Skin epidermis (tissue), 12 donors: ENCODE results near the gene CASP8AP2.
"Not testable (repeated sequence)": the region's sequence is repeated elsewhere in the genome, so short reads cannot be mapped to it uniquely, and the experiment has no call there.

Source experiments
- H3K27ac ChIP-seq, 21 experiments: fragments of 200-600 bp; sonication (generic) in 11 of 21; one replicate each; pipeline ENCODE4 v1.5.0; 2020; ENCODE audit warnings: mild to moderate bottlenecking in 3 of 21, inconsistent platforms in 2 of 21, moderate library complexity in 2 of 21
- H3K4me3 ChIP-seq, 7 experiments: fragments of 200-600 bp; sonication (generic) in 2 of 7; one replicate each; pipeline ENCODE4 v1.5.0; 2020; ENCODE audit warnings: inconsistent platforms in 2 of 7, mild to moderate bottlenecking in 2 of 7, moderate library complexity in 1 of 7

Gene CASP8AP2

DNA sequence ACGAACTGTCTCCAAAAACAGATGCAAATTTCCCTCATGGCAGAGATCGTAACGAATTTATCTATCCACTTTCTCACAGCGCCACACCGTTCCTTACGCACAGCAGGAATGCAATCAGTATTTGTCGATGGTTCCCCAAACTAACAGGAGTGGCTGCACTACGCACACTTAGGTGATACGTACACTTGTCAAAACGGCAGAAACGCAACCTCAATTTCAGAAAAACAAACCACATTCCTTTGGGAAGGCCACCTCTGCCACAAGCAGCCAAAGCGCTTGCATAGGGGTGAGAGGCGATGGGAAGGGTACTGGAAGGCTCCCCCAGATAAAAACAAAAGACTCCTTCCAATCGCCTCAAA lies 10.7 kb upstream of the CASP8AP2 start:
- peak overlapping the region; percentile 63 to 92 (median 79) for H3K4me3 ChIP-seq
- H3K27ac ChIP-seq, result peak overlapping the region; percentile 6 to 97 (median 87)

DNA sequence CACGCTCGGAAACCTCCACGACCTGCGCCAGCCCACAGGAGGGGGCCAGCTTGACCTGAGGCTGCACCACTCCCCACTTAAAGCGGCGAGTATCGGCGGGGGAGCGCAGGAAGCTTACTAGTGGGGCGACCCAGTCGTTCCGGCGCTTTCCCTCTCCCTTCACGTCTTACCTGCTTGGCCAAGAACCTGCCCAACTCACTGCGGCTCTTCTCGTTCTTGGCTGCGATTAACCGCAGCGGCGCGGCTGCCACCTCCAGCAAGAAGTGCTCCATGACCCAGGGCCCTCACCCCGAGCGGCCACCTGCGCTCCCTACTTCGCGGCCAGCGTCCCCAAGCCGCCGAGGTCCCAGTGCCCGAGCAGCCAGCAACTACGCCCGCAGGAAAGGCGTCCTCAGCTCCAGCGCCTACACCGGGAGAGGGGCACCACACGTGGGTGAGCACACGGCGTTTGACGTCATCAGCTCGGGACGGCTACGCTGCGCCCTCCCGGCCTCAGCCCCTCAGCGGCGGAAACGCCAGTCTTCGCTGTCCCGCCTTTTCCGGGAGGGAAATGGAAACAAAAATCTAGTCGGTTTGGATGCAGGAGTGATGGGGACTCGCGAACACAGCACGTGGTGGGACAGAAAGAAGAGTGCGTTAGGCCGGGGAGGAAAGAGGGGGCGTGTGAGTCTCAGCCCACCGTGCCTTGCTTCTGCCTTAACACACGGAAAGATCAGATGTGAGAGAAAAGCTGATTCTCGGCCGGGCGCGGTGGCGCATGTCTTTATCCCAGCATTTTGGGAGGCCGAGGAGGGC lies 10.1 kb upstream of the CASP8AP2 start, which contains the start of gene MDN1:
TSS of gene MDN1 (minus strand) at position 459 of the 795 bp plus-strand sequence. CDS start at position 272, 187 bp downstream.
- peak within 1 kb of the TSS; percentile 6 to 97 (median 87) for H3K27ac ChIP-seq

DNA sequence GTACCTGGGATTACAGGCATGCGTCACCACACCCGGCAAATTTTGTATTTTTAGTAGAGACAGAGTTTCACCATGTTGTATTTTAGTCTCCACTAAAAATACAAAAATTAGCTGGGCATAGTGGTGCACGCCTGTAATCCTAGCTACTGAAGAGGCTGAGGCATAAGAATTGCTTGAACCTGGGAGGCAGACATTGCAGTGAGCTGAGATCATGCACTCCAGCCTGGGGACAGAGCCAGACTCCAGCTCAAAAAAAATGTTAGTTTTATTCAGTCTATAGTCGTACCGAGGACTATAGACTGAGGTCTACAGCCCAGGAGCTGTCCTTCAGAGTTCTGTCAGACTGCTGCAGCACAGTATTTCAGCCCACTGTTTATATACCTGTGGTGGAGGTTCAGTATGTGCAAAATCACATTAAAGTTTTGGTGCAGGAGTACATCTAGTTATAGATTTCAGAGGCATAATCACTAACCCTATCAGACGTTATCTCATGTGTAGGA lies 3.6 kb upstream of the CASP8AP2 start:
- no peak overlapping the region for H3K4me3 ChIP-seq
- H3K27ac ChIP-seq, result no peak overlapping the region

More for the DNA sequence above, 10.1 kb upstream of the CASP8AP2 start, which contains the start of gene MDN1:
- H3K4me3 ChIP-seq, result peak within 1 kb of the TSS; percentile 63 to 92 (median 79)

DNA sequence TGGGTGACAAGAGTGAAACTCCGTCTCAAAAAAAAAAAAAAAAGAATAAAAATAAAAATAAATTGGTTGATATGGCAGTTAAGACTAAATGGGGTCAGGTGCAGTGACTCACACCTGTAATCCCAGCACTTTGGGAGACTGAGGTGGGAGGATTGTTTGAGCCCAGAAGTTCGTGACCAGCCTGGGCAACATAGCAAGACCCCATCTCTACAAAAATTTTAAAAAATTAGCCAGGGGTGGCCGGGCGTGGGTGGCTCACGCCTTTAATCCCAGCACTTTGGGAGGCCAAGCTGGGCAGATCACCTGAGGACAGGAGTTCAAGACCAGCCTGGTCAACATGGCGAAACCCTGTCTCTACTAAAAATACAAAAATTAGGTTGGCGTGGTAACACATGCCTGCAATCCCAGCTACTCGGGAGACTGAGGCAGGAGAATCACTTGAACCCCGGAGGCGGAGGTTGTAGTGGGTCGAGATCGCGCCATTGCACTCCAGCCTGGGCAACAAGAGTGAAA lies 1.1 kb upstream of the CASP8AP2 start:
- peak overlapping the region; percentile 59 to 95 (median 86) for H3K4me3 ChIP-seq
- H3K27ac ChIP-seq, result peak overlapping the region in 20 of 21 experiments; percentile 39 to 92 (median 82)

DNA sequence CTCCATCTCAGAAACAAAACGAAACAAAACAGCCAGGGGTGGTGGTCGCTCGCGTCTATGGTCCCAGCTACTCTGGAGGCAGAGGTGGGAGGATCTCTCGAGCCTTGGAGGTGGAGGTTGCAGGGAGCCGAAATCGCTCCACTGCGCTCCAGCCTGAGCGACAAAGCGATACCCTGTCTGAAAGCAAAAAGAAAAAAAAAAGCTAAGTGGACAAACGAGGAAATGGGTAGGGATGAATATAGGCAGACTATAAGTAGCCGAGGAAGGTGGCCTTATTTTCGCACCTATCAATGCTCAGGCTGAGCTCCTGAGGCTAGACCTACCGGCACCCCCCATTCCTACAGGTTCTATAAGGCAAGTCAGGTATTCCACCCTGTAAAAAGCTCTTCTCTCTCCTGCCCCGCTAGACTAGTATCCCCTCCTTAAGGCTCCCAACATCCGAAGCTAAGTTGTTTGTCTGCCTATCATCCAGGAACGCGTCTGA lies 650 bp upstream of the CASP8AP2 start:
- H3K27ac ChIP-seq, result peak overlapping the region in 20 of 21 experiments; percentile 39 to 92 (median 82)
- peak overlapping the region; percentile 59 to 95 (median 86) for H3K4me3 ChIP-seq

DNA sequence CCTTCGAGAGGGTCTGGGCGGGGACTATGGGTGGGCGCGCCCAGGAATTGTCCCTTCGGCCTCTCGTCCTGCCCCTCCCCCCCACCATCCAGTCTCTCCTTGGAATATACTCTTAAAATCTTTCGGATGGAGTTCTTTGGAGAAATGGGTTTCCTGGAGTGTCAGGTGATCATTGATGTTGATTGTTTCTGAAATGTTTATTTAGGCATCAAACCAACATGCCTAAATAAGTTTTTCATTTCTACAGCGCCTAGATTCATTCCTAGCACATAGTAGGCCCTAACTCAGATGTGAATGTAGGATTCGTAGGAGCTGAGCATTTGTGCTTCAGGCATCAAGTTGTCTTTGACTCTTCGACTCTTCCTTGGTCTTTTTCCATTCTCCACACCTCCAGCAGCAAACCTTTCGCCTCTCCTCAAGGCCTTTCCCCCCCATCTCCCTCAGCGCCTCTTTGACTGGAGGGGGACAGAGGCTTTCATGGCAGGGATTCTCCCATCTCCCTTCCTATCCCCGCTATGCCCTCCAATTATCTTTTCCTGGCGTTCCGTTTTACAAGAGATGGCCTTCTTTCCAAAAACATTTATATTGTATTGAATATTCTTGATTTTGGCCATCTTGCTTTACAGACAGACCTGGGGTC lies 610 bp downstream of the CASP8AP2 start:
- H3K4me3 ChIP-seq, result peak overlapping the region; percentile 59 to 95 (median 86)
- peak overlapping the region in 20 of 21 experiments; percentile 66 to 92 (median 83) for H3K27ac ChIP-seq

DNA sequence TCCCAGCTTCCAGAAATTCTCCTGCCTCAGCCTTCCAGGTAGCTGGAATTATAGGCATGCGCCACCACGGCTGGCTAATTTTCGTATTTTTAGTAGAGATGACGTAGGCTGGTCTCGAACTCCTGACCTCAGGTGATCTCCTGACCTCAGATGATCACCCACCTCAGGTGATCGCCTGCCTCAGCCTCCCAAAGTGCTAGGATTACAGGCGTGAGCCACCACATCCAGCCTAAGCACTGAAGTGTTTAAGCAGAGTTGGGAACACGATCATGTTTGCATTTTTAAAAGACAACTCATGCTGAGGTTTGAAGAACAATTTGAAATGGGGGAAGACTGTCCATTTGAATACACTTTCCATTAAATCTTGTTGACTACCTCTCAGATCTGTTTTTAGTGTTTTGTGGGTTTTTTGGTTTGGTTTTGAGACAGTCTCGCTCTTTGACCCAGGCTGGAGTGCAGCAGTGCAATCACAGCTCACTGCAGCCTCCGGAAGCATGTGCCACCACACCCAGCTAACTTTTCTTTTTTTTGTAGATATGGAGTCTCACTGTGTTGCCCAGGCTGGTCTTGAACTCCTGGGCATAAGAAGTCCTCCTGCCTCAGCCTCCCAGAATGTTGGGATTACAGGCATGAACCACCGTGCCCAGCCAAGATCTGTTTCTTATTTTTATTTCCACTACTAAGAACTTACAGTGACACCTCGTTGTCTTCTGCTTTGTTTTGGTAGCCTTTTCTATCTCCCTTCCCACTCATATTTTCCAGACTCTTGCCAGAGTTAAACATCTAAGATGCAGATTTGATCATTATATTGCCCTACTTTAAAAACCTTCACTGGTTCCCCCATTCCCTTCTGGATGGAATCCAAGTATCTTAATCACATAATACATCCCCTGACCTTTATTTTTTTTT lies 5.5 kb downstream of the CASP8AP2 start:
- Histone ChIP-seq H3K4me3 (no peak overlapping the region), H3K27ac (peak overlapping the region in 2 of 21 experiments; percentile 43 to 50)

DNA sequence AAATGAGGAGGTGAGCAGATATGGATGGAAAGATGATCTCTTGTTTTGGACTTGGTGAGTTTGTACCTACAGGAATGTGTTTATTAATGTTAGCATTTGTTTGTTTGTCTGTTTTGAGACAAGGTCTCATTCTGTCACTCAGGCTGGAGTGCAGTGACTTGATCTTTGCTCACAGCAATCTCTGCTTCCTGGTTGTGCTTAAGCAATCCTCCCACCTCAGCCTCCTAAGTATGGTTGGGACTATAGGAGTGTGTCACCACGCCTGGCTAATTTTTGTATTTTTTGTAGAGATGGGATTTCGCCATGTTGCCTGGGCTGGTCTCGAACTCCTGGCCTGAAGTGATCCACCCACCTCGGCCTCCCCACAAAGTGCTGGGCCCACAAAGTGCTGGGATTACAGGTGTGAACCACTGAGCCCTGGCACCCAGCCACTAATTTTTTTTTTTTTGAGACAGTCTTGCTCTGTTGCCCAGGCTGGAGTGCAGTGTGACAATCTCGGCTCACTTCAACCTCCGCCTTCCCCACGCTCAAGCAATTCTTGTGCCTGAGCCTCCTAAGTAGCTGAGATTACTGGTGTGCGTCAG lies 7.1 kb downstream of the CASP8AP2 start:
- H3K27ac ChIP-seq, result no peak overlapping the region
- no peak overlapping the region for H3K4me3 ChIP-seq

DNA sequence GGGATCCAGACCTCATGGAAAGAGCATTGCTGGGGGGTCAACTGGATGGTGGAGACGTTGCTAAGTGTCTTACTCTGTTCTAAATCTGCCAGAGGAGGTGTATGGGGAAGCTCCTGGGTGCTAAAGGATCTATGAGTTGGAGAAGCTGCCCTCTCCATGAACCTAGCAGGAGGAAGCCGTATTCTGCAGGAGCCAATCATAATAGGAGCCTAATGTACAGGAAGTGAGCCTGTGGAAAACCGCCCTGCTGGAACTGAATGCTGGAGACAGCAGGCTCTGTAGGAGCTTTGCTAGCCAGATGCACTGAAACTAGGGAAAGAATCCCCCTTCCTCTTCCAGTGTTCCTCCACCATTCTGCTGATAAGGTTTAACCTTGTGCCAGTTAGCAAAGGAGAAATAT lies 10.9 kb downstream of the CASP8AP2 start:
- Histone ChIP-seq H3K4me3 (no peak overlapping the region), H3K27ac (no peak overlapping the region)

DNA sequence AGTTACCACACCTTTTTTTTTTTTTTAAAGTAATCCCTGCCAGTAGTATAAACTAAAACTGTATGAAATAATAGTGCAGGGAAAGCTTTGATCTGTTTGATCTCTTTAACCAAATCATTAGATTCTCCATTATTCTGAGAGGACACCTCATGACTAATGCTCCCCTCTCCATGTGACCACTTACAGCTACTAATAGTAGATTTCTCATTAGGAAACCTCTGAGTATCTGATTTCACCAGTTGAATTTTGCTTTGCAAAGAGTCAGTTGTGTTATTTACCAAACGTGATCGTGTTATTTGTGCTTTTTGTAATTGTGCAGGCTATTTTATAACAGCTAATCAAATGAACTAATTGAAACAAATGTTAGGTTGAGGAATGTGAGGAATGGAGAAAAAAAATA lies 12.5 kb downstream of the CASP8AP2 start:
- no peak overlapping the region for H3K4me3 ChIP-seq
- H3K27ac ChIP-seq, result no peak overlapping the region

DNA sequence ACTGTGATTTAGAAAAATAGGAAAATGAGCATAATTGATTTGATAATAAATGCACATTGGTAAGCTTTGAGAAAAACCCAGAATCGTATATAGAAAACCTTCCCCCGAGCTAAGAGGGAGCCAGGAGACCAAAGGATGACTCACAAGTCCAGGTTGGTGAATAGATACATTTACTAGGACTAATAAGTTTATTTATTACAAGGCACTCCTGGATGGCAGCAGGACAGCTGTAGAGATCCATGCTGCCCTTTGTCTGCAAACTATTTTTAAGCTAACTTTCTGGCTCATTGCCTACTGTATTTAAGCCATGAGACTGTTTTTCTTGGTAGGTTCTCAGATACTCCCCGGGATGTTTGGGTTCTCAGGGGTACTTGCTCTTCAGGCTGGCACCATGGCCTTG lies 13.4 kb downstream of the CASP8AP2 start:
- no peak overlapping the region for H3K4me3 ChIP-seq
- H3K27ac ChIP-seq, result no peak overlapping the region

DNA sequence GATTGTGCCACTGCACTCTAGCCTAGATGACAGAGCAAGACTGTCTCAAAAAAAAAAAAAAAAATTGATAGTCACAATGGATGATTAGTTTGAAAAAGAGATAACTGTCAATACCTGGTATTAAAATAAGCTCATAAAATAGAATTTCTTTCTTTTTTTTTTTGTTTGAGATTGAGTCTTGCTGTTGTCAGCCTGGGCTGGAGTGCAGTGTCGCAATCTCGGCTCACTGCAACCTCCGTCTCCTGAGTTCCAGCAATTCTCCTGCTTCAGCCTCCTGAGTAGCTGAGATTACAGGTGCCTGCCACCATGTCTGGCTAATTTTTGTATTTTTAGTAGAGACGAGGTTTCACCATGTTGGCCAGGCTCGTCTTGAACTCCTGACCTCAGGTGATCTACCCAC lies 17.8 kb downstream of the CASP8AP2 start:
- not testable (repeated sequence) for H3K4me3 ChIP-seq, H3K27ac ChIP-seq

DNA sequence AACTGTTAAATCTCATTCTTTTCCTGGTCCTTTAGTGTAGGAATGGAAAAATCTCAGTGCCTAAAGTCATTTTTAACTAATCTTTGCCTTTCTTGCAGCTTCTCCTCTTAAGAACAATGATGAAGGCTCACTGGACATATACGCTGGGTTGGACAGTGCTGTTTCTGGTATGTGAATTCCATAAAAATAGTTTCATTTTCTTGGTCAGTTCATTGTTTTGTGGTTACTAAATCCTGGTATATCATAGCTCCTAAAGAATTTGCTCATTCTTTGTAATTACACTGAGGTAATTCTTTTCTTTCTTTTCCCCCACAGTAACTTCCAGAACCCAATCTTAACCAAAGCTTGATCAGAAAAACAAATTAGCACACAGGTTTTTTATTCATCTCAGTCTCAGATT lies 23.4 kb downstream of the CASP8AP2 start:
- Histone ChIP-seq H3K4me3 (no peak overlapping the region), H3K27ac (no peak overlapping the region)

DNA sequence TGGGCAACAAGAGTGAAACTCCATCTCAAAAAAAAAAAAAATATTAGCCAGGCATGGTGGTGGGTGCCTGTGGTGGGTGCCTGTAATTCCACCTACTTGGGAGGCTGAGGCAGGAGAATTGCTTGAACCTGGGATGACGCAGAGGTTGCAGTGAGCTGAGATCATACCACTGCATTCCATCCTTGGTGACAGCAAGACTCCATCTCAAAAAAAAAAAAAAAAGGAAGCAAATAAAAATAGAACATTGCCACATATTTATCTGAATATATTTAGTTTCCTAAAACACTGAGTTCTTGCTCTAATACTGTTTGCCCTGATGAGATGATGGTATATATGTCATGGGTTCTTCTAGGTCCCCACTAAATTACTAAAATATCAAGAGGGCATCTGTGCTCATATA lies 28.4 kb downstream of the CASP8AP2 start:
- H3K4me3 ChIP-seq, result no peak overlapping the region
- no peak overlapping the region for H3K27ac ChIP-seq

DNA sequence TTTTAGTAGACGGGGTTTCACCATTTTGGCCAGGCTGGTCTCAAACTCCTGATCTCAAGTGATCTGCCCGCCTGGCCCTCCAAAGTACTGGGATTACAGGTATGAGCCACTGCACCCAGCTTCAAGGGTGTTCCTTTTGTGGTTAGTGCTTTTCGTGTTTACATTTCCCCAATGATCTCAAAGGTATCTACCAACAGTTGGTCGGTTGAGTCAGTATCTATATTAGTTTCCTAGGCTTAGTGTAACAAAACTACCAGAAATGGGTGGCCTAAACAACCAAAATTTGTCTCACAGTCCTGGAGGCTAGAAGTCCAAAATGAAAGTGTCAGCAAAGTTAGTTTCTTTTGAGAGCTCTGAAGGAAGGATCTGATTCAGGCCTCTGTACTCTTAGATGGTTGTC lies 30.1 kb downstream of the CASP8AP2 start:
- Histone ChIP-seq H3K27ac (no peak overlapping the region), H3K4me3 (no peak overlapping the region)

DNA sequence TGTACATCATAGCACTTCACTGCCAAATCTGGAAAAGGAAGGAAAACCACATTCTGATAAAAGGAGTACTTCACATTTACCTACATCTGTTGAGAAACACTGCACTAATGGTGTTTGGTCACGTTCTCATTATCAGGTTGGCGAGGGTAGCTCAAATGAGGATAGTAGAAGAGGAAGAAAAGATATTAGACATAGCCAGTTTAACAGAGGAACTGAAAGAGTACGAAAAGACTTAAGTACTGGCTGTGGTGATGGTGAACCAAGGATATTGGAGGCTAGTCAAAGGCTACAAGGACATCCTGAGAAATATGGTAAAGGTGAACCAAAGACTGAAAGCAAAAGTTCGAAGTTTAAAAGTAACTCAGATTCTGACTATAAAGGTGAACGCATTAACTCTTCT lies 32.6 kb downstream of the CASP8AP2 start:
- Histone ChIP-seq H3K27ac (no peak overlapping the region), H3K4me3 (no peak overlapping the region)

DNA sequence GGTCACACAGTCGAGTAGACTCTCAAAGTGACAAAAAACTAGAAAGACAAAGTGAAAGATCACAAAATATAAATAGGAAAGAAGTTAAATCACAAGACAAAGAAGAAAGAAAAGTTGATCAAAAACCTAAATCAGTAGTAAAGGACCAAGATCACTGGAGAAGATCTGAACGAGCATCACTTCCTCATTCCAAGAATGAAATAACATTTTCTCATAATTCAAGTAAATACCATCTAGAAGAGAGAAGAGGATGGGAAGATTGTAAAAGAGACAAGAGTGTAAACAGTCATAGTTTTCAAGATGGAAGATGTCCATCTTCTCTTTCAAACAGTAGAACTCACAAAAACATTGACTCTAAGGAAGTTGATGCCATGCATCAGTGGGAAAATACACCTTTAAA lies 33.0 kb downstream of the CASP8AP2 start:
- Histone ChIP-seq H3K27ac (no peak overlapping the region), H3K4me3 (no peak overlapping the region)

DNA sequence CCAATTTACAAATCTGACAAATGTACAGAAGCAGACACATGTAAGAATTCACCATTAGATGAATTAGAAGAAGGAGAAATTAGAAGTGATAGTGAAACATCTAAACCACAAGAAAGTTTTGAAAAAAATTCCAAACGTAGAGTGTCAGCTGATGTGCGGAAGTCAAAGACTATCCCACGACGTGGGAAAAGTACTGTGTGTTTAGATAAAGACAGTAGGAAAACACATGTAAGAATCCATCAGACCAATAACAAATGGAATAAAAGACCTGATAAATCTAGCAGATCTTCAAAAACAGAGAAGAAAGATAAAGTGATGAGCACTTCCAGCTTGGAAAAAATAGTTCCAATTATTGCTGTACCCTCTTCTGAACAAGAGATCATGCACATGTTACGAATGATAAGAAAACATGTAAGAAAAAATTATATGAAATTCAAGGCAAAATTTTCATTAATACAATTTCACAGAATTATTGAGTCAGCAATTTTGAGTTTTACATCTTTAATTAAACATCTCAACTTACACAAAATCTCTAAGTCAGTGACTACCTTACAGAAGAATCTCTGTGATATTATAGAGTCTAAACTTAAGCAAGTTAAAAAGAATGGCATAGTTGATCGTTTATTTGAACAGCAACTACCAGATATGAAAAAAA lies 36.5 kb downstream of the CASP8AP2 start:
- H3K4me3 ChIP-seq, result no peak overlapping the region
- H3K27ac ChIP-seq, result no peak overlapping the region

DNA sequence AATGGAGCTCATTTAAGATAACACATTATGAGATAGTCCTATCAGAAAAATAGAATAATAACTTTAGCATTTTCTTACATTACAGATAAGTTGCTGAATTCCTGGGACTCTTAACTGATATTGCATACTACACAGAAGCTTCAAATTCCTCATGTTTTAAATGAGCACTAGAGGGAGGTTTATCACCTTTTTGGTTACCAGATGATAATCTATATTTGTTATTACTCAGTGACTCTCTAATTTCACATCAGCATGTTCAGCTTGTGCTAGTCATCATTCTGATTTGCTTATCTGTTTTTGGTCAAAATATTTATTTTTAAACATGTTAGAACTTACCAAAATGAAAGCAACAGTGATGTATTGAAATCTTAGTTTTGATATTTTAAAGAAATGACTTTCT lies 44.0 kb downstream of the CASP8AP2 start:
- Histone ChIP-seq H3K27ac (no peak overlapping the region), H3K4me3 (no peak overlapping the region)
